Skeletal muscle cell (primary cell): Measurements from ENCODE around the gene ATRN.
"Not testable (repeated sequence)": the region's sequence is repeated elsewhere in the genome, so short reads cannot be mapped to it uniquely, and the experiment has no call there.

Experiments
- DNase-seq: peaks from one replicate; pipeline ENCODE4 v3.0.0-alpha.2; 2010; ENCODE audit warnings: low read depth
- H3K4me3 ChIP-seq: 2 replicates; pipeline ENCODE4 v1.5.1; 2011; ENCODE audit warnings: low read depth, mild to moderate bottlenecking, control low read depth, low read length, moderate library complexity

Gene ATRN

GRCh38 chr20:3461911-3462677 is 8.7 kb upstream of the ATRN start:
- no peak overlapping the region for H3K4me3 ChIP-seq
- DNase-seq, result no peak

- DNase-seq, result no peak
- no peak overlapping the region for H3K4me3 ChIP-seq
Observed at GRCh38 chr20:3464166-3464565, 6.7 kb upstream of the ATRN start.

- DNase-seq, result no peak
- no peak overlapping the region for H3K4me3 ChIP-seq
Observed at GRCh38 chr20:3465301-3465700, 5.5 kb upstream of the ATRN start.

- no peak for DNase-seq
Observed at GRCh38 chr20:3470208-3470626, 601 bp upstream of the ATRN start.

GRCh38 chr20:3471397-3472021 is 691 bp downstream of the ATRN start:
- H3K4me3 ChIP-seq, result peak overlapping the region; percentile 85
- DNase-seq, result no peak

More at GRCh38 chr20:3470208-3470626, 601 bp upstream of the ATRN start:
- H3K4me3 ChIP-seq, result peak overlapping the region; percentile 85

- DNase-seq, result no peak
- peak overlapping the region; percentile 85 for H3K4me3 ChIP-seq
Observed at GRCh38 chr20:3472105-3472504, 1.3 kb downstream of the ATRN start.

- no peak overlapping the region for H3K4me3 ChIP-seq
- DNase-seq, result no peak
Observed at GRCh38 chr20:3473324-3473723, 2.5 kb downstream of the ATRN start.

GRCh38 chr20:3473944-3474343 is 3.1 kb downstream of the ATRN start:
- no peak overlapping the region for H3K4me3 ChIP-seq
- no peak for DNase-seq

GRCh38 chr20:3477003-3477860 is 6.4 kb downstream of the ATRN start:
- H3K4me3 ChIP-seq, DNase-seq: not testable (repeated sequence)

GRCh38 chr20:3477861-3478544 is 7.2 kb downstream of the ATRN start:
- no peak for DNase-seq
- no peak overlapping the region for H3K4me3 ChIP-seq

- no peak overlapping the region for H3K4me3 ChIP-seq
- DNase-seq, result no peak
Observed at GRCh38 chr20:3479025-3479424, 8.2 kb downstream of the ATRN start.

GRCh38 chr20:3479759-3480615 is 9.2 kb downstream of the ATRN start:
- DNase-seq, result no peak
- no peak overlapping the region for H3K4me3 ChIP-seq

GRCh38 chr20:3483309-3483708 is 12.5 kb downstream of the ATRN start:
- DNase-seq, result no peak
- no peak overlapping the region for H3K4me3 ChIP-seq

- no peak overlapping the region for H3K4me3 ChIP-seq
- no peak for DNase-seq
Observed at GRCh38 chr20:3483784-3484183, 13.0 kb downstream of the ATRN start.

GRCh38 chr20:3485913-3486312 is 15.1 kb downstream of the ATRN start:
- no peak overlapping the region for H3K4me3 ChIP-seq
- DNase-seq, result no peak

- no peak overlapping the region for H3K4me3 ChIP-seq
- DNase-seq, result no peak
Observed at GRCh38 chr20:3486850-3487249, 16.0 kb downstream of the ATRN start.

- no peak for DNase-seq
Observed at GRCh38 chr20:3492669-3493068, 21.9 kb downstream of the ATRN start.

GRCh38 chr20:3494218-3494617 is 23.4 kb downstream of the ATRN start:
- no peak overlapping the region for H3K4me3 ChIP-seq
- no peak for DNase-seq

More at GRCh38 chr20:3492669-3493068, 21.9 kb downstream of the ATRN start:
- H3K4me3 ChIP-seq, result no peak overlapping the region

- no peak overlapping the region for H3K4me3 ChIP-seq
- DNase-seq, result no peak
Observed at GRCh38 chr20:3502878-3503277, 32.1 kb downstream of the ATRN start.
